Ramos (cell line): ENCODE measurements around the gene ABCA8.

Experiments used
- in situ Hi-C: fragments of 300-500 bp; cut with MboI; formaldehyde crosslinking; loops from one replicate; pipeline ENCODE4 v1.14.3; 2022; ENCODE audit warnings: low sequenced_read_pairs; ENCODE audit not compliant: unreplicated experiment

The ABCA8 gene

DNA sequence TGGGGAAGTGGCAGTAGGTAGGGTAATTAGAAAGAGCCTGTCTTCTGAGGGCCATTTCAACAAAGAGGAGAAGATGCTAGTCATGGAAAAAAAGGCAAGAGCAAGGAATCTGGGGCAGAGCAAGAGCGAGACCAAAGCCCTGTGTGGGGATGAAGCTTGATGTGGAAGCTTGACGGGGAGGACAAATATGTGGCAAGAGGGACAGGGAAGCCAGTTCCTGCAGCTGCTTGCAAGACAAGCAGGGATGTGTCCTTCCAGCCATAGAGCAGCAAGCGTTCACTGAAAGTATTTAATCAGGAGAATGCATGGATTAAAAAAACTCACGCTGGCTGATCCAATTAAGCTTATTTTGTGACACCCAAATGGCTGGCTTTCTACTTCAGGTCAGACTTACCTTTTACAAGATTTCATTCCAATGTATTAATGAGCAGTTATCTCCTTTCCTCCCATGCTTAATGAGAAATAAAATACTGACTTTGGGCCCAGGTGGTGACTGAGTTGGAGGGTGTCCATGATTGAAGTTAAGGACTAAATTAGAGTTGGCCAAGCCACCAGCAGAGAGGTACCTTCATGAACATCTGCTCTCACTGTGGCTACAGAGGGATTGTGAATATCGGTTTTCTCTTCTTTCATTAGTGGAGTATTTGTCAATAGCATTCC lies 76.8 kb downstream of the ABCA8 start:
- in situ Hi-C loops = no loop called here

GRCh38 chr17:68871447-68871846 lies 83.7 kb downstream of the ABCA8 start:
- in situ Hi-C loops = no loop called here

DNA sequence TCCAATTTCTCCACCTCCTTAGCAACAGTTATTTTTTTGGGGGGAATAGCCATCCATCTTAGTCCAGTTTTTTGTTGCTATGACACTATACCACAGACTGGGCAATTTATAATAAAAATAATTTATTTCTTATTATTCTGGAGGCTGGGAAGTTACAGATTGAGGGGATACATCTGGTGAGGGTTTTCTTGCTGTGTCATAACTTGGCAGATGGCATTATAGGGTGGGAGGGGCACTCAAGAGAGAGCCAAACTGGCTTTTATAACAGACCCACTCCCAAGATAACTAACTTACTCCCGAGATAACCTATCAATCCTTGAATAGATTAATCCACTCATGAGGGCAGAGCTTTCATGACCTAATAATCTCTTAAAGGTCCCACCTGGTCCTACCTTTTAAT lies 84.2 kb downstream of the ABCA8 start:
- in situ Hi-C loops = no loop called here

GRCh38 chr17:68870161-68870826 lies 84.9 kb downstream of the ABCA8 start:
- in situ Hi-C loops = no loop called here

DNA sequence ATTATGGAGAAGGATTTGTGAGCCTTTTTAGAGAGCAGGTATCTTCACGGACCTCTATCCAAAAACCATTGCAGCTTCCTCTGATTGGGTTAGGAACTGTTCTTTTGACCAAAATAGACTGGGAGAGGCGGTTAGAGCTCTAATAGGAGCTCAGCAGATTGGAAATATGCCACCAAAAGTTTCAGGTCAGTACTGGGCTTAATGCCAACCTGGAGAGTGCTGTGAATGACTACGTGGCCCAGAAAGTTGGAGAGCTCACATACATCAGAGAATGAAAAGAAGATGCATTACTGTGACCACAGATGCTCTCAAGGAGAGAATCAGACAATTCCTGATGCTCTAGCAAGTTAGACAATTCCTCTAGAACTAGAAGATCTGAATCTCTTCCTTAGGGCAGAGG lies 86.5 kb downstream of the ABCA8 start:
- in situ Hi-C loops = no loop called here

GRCh38 chr17:68867759-68868516 lies 87.3 kb downstream of the ABCA8 start:
- in situ Hi-C loops = no loop called here

GRCh38 chr17:68865584-68865983 lies 89.6 kb downstream of the ABCA8 start:
- in situ Hi-C loops = no loop called here

GRCh38 chr17:68863091-68863652 lies 92.0 kb downstream of the ABCA8 start:
- in situ Hi-C loops = no loop called here

DNA sequence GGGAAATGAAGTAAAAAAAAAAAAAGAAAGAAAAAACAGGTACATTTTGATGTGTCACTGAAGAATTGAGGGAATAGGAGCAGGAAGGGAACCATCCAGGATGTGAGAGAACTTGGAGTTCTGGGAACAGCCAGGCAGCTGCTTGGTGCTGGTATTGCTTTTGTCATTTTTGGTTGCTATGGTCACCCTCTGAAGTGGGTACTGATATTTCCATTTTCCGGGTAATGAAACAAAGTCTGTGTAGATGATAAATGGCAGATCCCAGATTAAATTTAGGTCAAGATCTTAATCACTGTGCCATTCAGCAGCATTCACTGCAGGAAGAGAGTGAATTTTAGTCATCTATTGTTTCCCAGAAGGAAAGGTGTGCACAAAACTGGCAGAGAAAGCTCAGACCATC lies 93.6 kb downstream of the ABCA8 start:
- in situ Hi-C loops = no loop called here

DNA sequence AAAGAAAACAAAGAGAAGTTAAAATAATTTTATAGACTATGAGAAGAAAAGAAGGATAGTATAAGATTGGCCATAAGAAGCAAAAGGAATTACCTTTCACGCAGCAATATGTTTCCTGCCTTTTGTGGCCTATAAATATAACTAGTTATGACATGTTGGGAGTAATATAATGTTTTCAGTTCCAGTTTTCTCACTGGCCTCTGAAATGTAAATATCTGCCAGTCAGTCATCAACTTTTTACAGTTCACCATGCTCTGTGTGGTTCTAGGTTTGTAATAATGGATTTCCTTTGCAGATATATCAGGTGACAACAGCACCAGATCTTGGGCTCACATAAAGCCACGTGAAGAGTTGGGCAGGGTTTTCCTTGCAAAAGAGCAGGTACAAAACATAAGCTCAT lies 94.3 kb downstream of the ABCA8 start:
- in situ Hi-C loops = no loop called here

DNA sequence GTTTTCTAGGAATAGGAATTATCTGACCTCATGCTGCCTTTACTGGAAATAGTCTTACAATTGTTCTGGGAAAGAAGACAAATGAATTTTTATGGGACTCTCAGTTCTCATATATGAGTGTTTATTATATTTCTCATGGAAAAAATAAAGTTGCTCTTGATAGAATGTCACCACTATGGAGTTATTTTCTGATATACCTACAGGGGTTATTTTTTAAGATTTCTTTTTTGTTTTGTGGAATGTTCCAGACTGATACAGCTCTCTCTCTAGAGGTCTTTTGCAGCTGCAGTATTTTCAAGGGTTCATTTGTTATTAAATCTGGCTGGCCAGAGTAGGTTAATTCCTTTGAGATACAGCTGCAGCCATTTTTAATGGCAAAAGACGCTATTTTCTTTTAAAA lies 100.7 kb downstream of the ABCA8 start:
- in situ Hi-C loops = no loop called here

- in situ Hi-C loops = no loop called here
Observed at GRCh38 chr17:68853439-68853838, 101.8 kb downstream of the ABCA8 start.

GRCh38 chr17:68853036-68853435 lies 102.2 kb downstream of the ABCA8 start:
- in situ Hi-C loops = no loop called here

DNA sequence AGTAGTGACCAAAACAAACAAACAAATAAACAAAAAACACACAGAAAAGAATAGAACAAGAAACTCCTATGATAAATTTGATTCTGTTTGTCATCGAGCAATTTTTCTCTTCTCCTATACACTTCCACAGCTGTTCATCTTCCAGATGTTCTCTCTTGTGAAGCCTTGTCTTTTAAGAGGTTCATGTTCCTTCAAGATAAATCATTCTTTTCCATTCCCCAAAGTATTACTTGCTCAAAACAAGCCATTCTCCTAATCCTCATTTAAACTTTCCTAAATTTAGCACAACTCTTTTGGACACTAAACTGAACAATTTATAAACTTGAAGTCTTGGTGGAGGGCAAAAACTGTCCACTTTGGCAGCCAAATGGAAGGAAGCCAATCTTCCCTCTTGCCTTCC lies 103.3 kb downstream of the ABCA8 start:
- in situ Hi-C loops = no loop called here

DNA sequence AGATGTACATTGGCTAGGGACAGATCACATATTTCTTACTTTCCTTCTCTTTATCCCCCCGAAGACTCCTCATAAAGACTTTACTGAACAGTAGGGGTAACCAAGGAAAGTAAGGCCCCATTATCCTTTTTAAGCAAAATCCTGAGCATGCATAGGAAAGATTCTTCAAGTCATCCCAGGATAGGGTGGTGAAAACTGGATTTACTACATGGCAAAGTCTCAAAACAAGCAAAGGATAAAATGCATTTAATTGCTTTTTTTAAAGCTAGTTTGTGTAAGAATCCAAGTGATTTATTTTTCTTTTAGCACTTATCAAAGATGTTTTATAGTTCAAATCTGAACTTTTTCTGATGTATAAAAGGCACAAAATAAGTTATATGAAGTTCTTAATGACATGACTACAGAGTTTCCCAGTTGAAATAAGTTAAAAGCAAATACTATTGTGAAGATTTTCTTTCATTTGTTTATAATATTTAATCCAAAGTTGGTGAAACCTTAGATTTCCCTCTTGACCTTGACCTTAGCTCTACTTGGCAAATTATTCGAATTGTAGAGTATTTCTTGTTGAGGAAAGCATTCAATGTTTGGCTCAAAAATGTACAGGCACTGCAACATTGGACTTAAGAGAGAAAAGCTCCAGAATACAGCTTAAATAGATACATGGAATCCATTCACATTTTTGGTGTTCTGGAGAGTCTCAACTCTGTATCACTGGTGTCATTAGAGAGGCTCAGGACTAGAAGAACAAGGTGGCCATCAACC lies 104.3 kb downstream of the ABCA8 start:
- in situ Hi-C loops = no loop called here

DNA sequence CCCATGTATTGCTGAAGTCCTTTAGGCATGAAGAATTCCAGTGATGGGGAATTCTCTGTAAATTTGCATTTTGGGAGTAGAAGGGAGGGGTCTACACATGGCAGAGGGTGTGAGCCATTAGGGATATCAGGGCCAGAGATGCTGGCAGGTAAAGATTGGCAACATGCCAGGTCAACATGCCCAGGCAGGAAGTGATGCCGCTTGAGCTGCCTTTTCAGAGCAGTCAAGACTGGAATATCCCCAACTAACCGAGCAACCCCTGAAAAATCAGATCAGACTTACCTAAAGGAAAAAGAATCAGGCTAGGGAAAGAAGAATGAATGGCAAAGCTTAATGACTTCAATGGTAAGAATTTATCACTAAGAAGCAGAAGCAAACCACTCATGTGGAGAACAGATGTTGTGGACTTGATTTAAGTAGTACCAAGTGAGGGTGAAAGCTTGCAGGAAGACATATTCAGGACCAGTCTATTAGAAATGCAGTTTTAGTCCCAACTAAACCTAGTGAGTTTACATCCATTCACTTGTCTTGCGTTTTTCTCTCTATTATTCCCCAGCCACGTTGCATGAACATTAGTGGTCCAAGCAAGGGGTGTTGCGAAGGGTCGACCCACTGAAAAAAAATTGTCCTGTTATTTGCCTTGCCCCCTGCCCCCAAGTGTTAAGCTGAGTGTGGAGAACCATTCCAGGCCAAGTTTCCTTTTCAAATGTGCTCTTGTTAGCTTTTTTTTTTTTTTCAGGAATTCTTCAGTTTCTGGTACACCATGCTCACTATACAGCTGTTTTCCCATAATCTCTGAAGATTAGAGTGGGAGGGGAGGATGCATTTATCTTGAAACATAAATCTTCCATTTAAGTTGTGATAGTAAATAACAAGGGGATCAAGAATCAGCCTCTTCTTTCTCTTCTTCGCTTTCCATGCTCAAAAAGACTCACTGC lies 105.2 kb downstream of the ABCA8 start:
- in situ Hi-C loops = no loop called here

DNA sequence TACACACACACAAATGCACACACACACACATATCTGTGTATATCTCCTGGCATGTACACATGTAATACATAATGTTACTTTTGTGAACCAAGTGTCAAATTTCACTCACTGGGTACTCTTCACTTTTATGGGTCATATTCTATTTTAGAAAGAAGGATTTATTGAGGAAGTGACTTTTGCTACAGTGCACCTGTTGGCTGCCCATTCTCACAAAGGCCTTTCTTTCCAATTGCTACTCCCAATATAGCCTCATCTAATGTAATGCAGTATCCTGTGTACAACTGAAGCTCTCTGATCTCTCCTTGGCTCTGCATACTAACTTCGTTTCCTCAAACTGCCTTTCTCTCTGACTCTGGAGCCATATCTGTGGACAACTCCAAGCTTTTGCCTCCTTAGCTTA lies 107.5 kb downstream of the ABCA8 start:
- in situ Hi-C loops = no loop called here

DNA sequence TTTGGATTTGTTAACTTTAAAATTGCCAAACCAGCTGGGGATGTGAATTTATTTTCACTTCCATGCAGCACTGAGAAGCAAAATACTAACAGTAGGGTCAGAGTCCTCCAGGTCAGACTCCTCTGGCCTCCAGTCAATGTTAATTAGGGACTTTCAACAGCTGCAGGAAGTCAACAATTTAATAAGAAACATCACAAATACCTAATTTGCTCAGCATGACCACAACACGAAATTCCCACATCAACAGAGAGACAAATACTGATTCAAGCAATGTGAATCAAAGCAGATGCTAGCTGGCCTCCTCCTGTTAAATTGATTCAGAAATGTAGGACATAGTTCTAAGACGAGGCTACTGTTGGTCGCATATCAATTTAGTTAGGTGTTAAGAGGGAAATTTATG lies 111.7 kb downstream of the ABCA8 start:
- in situ Hi-C loops = no loop called here

DNA sequence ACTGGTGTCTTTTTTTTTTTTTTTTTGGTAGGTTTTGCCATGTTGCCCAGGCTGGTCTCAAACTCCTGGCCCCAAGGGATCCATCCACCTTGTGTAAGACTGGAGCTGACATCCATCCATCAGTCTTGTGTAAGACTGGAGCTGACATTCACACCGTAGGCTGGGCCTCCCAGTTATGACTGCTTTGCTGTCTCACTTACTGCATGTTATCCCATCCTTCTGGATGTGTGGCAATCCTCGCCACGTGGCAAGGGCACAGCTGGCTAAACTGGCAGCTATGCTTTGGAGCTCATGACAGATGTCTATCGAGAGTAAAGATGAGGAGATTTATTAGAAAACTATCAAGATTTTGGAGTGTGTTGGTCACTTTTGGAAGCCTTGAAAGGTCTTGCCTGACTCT lies 115.1 kb downstream of the ABCA8 start:
- in situ Hi-C loops = no loop called here
